Smooth muscle cell (in vitro differentiated cells): ENCODE measurements around the gene JDP2. TPM values are rescaled to one million over a fixed set of nuclear protein-coding genes. Genes with fewer than 3 reads are reported as not detected.

Source experiments
- DNase-seq: peaks from one replicate; lab custom pipeline; 2025; ENCODE audit not compliant: unreplicated experiment; lab: John Stamatoyannopoulos, UW
- H2AFZ ChIP-seq: fragments of 200-600 bp; sonication (generic); 2 replicates; pipeline ENCODE4 v1.6.0; 2016; ENCODE audit warnings: antibody characterized with exemption, low read depth, mild to moderate bottlenecking
- H3F3A ChIP-seq: fragments of 200-600 bp; sonication (generic); 2 replicates; pipeline ENCODE4 v1.6.0; 2017; ENCODE audit warnings: antibody characterized with exemption, low read depth
- H3K27ac ChIP-seq: fragments of 200-600 bp; sonication (generic); 2 replicates; pipeline ENCODE4 v1.5.1; 2016; ENCODE audit warnings: low read depth, mild to moderate bottlenecking
- H3K27me3 ChIP-seq: fragments of 200-600 bp; sonication (generic); 2 replicates; pipeline ENCODE4 v1.6.1; 2016; ENCODE audit warnings: low read depth, mild to moderate bottlenecking
- H3K36me3 ChIP-seq: fragments of 200-600 bp; sonication (generic); 2 replicates; pipeline ENCODE4 v1.5.1; 2016; ENCODE audit warnings: low read depth
- H3K4me1 ChIP-seq: fragments of 200-600 bp; sonication (generic); 2 replicates; pipeline ENCODE4 v1.5.1; 2016; ENCODE audit warnings: low read depth
- H3K4me2 ChIP-seq: fragments of 200-600 bp; sonication (generic); 2 replicates; pipeline ENCODE4 v1.6.0; 2016; ENCODE audit warnings: mild to moderate bottlenecking
- H3K4me3 ChIP-seq: fragments of 200-600 bp; sonication (generic); 2 replicates; pipeline ENCODE4 v1.5.1; 2016; ENCODE audit warnings: mild to moderate bottlenecking
- H3K79me2 ChIP-seq: fragments of 200-600 bp; sonication (generic); 2 replicates; pipeline ENCODE4 v1.6.0; 2016; ENCODE audit warnings: low read depth, mild to moderate bottlenecking
- H3K9ac ChIP-seq: fragments of 200-600 bp; sonication (generic); 2 replicates; pipeline ENCODE4 v1.6.0; 2016; ENCODE audit warnings: low read depth
- H3K9me3 ChIP-seq: fragments of 200-600 bp; sonication (generic); replicated peaks from 2 replicates; pipeline ENCODE4 v1.5.1; 2016; ENCODE audit warnings: low read depth
- H4K20me1 ChIP-seq: fragments of 200-600 bp; sonication (generic); 2 replicates; pipeline ENCODE4 v1.6.0; 2016; ENCODE audit warnings: low read depth
- CTCF ChIP-seq: fragments of 200-600 bp; sonication (generic); IDR thresholded peaks from 2 replicates; pipeline ENCODE4 v1.5.1; 2017; ENCODE audit warnings: borderline replicate concordance, mild to moderate bottlenecking, antibody characterized with exemption; ENCODE audit not compliant: insufficient read depth, poor library complexity, severe bottlenecking
- WGBS: methylation state at CpG from one replicate; pipeline ENCODE4 v1.1.7; 2016; ENCODE audit warnings: low lambda C conversion rate; 5-methylcytosine and 5-hydroxymethylcytosine counted together
- polyA plus RNA-seq: library from polyadenylated mRNA; unstranded; fragments of >200 nt; fragmentation: Nextera tagmentation; extraction: Ambion mirVana; gene quantifications from 2 replicates; pipeline ENCODE4 v1.2.1, GENCODE V29; 2016
- total RNA-seq: library from RNA; depleted of rRNA; stranded (reverse); fragments of >200 nt; gene quantifications from 2 replicates; pipeline ENCODE4 v1.2.3, GENCODE V29; 2014

JDP2 gene
- total and polyA plus RNA-seq, 2 experiments from 2014 or later, result 70.3 to 126 TPM

GRCh38 chr14:75392686-75393641, 34.9 kb upstream of the JDP2 start:
- Histone ChIP-seq H4K20me1 (no peaks in the 10 kb centered on the region), H3K79me2 (no peaks in the 10 kb centered on the region), H2AFZ (no peak overlapping the region), H3K27ac (no peak overlapping the region), H3K9ac (no peak overlapping the region), H3K9me3 (no peaks in the 10 kb centered on the region), H3F3A (no peaks in the 10 kb centered on the region), H3K4me1 (no peaks in the 10 kb centered on the region), H3K27me3 (no peaks in the 10 kb centered on the region), H3K36me3 (no peaks in the 10 kb centered on the region), H3K4me2 (no peak overlapping the region), H3K4me3 (no peak overlapping the region)
- DNase-seq, result no peak
- TF ChIP-seq CTCF, result no peak
- WGBS, result 84% methylated on average over 11 of the region's 11 CpGs

GRCh38 chr14:75393794-75394193, 34.0 kb upstream of the JDP2 start:
- Histone ChIP-seq H3K36me3 (no peaks in the 10 kb centered on the region), H3K4me3 (no peak overlapping the region), H2AFZ (no peak overlapping the region), H3K9me3 (no peaks in the 10 kb centered on the region), H3K27ac (no peak overlapping the region), H3F3A (no peaks in the 10 kb centered on the region), H3K4me2 (no peak overlapping the region), H3K79me2 (no peaks in the 10 kb centered on the region), H3K27me3 (no peaks in the 10 kb centered on the region), H3K9ac (no peak overlapping the region), H4K20me1 (no peaks in the 10 kb centered on the region), H3K4me1 (no peaks in the 10 kb centered on the region)
- TF ChIP-seq CTCF, result no peak
- 90% methylated on average over 9 of the region's 9 CpGs for WGBS
- no peak for DNase-seq

- Histone ChIP-seq H3F3A (no peaks in the 10 kb centered on the region), H3K36me3 (no peaks in the 10 kb centered on the region), H3K4me1 (peaks cover under 1% of the 10 kb centered on the region), H4K20me1 (no peaks in the 10 kb centered on the region), H3K9ac (no peak overlapping the region), H3K9me3 (no peaks in the 10 kb centered on the region), H2AFZ (no peak overlapping the region), H3K4me3 (no peak overlapping the region), H3K27ac (no peak overlapping the region), H3K27me3 (no peaks in the 10 kb centered on the region), H3K4me2 (no peak overlapping the region), H3K79me2 (no peaks in the 10 kb centered on the region)
- DNase-seq, result no peak
- TF ChIP-seq CTCF, result no peak
- 91% methylated on average over 5 of the region's 5 CpGs for WGBS
Measured at GRCh38 chr14:75395862-75396261, 32.0 kb upstream of the JDP2 start.
